H1 (cell line): ENCODE data around the gene EMP2. TPM values are rescaled to one million over a fixed set of nuclear protein-coding genes. Genes with fewer than 3 reads are reported as not detected.

Experiments used
- CHD1 ChIP-seq: IDR thresholded peaks from 2 replicates; pipeline ENCODE4 v1.6.1; 2012; ENCODE audit warnings: low read depth, low read length, improper control_type of control experiment
- EGR1 ChIP-seq: IDR thresholded peaks from 2 replicates; pipeline ENCODE4 v1.6.1; 2011; ENCODE audit warnings: low read depth, low read length, borderline replicate concordance
- EZH2 ChIP-seq: fragments of 200-600 bp; sonication (generic); IDR thresholded peaks from 2 replicates; pipeline ENCODE4 v1.7.1; 2012; ENCODE audit warnings: low read depth, mild to moderate bottlenecking, moderate library complexity, low read length, inconsistent platforms; ENCODE audit not compliant: severe bottlenecking
- JUND ChIP-seq: IDR thresholded peaks from 2 replicates; pipeline ENCODE4 v1.6.1; 2011; ENCODE audit warnings: mild to moderate bottlenecking, improper control_type of control experiment, low read length
- KDM1A ChIP-seq: fragments of 200-600, 300-600 bp; sonication (generic); IDR thresholded peaks from 2 replicates; pipeline ENCODE4 v1.7.1; 2016; ENCODE audit warnings: mild to moderate bottlenecking, low read length, borderline replicate concordance
- KDM4A ChIP-seq: IDR thresholded peaks from one replicate; pipeline ENCODE4 v1.7.1; 2012; ENCODE audit warnings: low read depth, mild to moderate bottlenecking, moderate library complexity, low read length, inconsistent platforms; ENCODE audit not compliant: severe bottlenecking
- PHF8 ChIP-seq: fragments of 200-600 bp; sonication (generic); conservative IDR thresholded peaks from 2 replicates; pipeline ENCODE4 v1.7.1; 2012; ENCODE audit warnings: low read depth, mild to moderate bottlenecking, inconsistent platforms, low read length, moderate library complexity
- POLR2A ChIP-seq, 2 experiments: IDR thresholded peaks; 1 replicate in 1 of 2; 2 replicates in 1 of 2; pipeline ENCODE4 v1.6.1; 2011; ENCODE audit warnings: low read depth in 2 of 2, low read length in 2 of 2, mild to moderate bottlenecking in 2 of 2; ENCODE audit errors: control extremely low read depth in 1 of 2
- RBBP5 ChIP-seq: IDR thresholded peaks from 2 replicates; pipeline ENCODE4 v1.7.1; 2012; ENCODE audit warnings: low read depth, mild to moderate bottlenecking, inconsistent platforms, low read length, moderate library complexity, borderline replicate concordance
- RFX5 ChIP-seq: IDR thresholded peaks from 2 replicates; pipeline ENCODE4 v1.6.1; 2011; ENCODE audit warnings: low read depth, low read length, improper control_type of control experiment, borderline replicate concordance
- SAP30 ChIP-seq: fragments of 300-600 bp; sonication (generic); IDR thresholded peaks from 2 replicates; pipeline ENCODE4 v1.7.1; 2012; ENCODE audit warnings: low read length, moderate library complexity, mild to moderate bottlenecking, inconsistent platforms; ENCODE audit not compliant: insufficient read depth, insufficient replicate concordance
- SRF ChIP-seq: IDR thresholded peaks from 2 replicates; pipeline ENCODE4 v1.6.1; 2011; ENCODE audit warnings: mild to moderate bottlenecking, low read depth, low read length, moderate library complexity
- TAF1 ChIP-seq: IDR thresholded peaks from 2 replicates; pipeline ENCODE4 v1.6.1; 2011; ENCODE audit warnings: mild to moderate bottlenecking, low read depth, low read length
- TBP ChIP-seq: IDR thresholded peaks from 2 replicates; pipeline ENCODE4 v1.6.1; 2011; ENCODE audit warnings: low read depth, low read length, improper control_type of control experiment
- TCF12 ChIP-seq: IDR thresholded peaks from 2 replicates; pipeline ENCODE4 v1.6.1; 2011; ENCODE audit warnings: low read depth, mild to moderate bottlenecking, low read length
- polyA plus RNA-seq, 7 experiments: library from polyadenylated mRNA; depleted of rRNA in 3 of 7; stranded (reverse) in 5 of 7; unstranded in 2 of 7; fragments of >200 nt in 5 of 7; fragments of 200-250 nt in 2 of 7; gene quantifications; 1 replicate in 5 of 7; 2 replicates in 1 of 7; 4 replicates in 1 of 7; pipeline versions ENCODE4 v1.2.1 to v1.2.3, GENCODE V29; 2011 to 2013; ENCODE audit warnings: missing spikeins in 2 of 7, mixed read lengths in 2 of 7
- total RNA-seq: library from RNA; stranded (reverse); fragmentation: NEBNext Ultra II Directional; extraction: Animal tissue kit (Norgen Biotek cat#: 25700); gene quantifications from 2 replicates; pipeline ENCODE4 v1.2.1, GENCODE V29; 2021
- TF ChIP-seq, protein P1 (sequence below): IDR thresholded peaks from 2 replicates; pipeline ENCODE4 v1.6.1; 2012; ENCODE audit warnings: inconsistent platforms
- TF ChIP-seq, protein P2 (sequence below), 3 experiments: IDR thresholded peaks; 1 replicate in 2 of 3; 2 replicates in 1 of 3; pipeline versions ENCODE4 v1.5.1 to v1.6.1; 2011; ENCODE audit warnings: low read length in 3 of 3, mild to moderate bottlenecking in 3 of 3, inconsistent platforms in 2 of 3, low read depth in 1 of 3, moderate library complexity in 1 of 3; ENCODE audit not compliant: insufficient read depth in 1 of 3; ENCODE audit errors: control extremely low read depth in 1 of 3

EMP2 gene
- total and polyA plus RNA-seq, 2 of the 8 experiments (the other 6 are each of a cell fraction or from before 2014, with no cell fraction given), result 22.6 to 23.3 TPM

DNA sequence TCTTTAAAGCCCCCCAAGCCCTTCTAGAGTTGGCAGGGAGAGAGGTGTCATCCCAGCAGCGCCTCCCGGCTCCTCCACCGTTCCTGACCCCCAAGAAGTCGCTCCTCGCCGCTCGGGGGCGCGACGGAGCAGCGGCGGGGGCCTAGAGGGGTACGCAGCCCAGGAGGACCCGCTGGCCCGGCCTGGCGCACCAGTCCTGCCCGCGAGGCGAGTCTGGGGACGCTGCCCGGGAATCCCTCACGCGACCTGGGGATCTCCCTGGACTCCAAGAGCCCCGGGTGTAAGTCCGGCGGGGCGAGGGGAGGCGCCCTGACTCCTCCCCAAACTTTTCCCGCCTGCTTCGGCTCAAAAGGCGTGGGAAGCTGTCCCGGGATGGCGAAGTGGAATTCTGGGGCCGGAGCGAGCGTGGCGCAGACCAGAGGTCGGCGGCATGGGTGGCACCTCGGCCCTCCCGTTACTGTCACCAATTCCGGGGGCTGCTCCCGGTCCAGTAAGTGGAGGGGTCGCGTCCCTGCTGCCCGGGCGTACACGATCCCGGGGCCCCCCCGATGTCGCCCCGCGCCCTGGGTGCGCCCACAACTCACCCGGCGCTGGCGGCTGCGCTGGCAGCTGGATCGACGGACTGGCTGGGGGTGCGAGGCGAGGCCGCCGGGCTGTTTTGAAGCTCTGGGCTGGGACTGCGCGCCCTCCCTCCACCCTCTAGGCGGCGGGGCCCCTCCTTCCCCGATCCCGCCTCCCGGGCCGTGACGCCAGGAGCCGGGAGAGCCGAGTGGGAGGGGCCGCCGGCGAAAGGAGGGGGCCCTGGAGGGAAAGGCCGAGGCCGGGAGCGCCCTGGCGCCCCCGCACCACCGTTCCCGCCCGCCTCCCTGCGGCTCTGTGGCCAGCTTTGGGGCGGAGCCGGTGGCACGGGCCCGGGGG, at the start of gene EMP2 (continued):
- TF ChIP-seq KDM1A (no peak), PHF8 (peak; percentile 61; the same call in 1 of the 2 replicates), CHD1 (no peak), JUND (no peak), POLR2A (IDR thresholded peaks at IDR 0.05; ENCODE audit: control extremely low read depth in 1 of 2, low read depth in 2 of 2, low read length in 2 of 2) (peak in 1 of 2 experiments; percentile 51; a peak in 1 of 3 replicates), TAF1 (peak; percentile 27; the same call in 1 of the 2 replicates), KDM4A (peak; percentile 82), RFX5 (no peak), TBP (peak; percentile 36; the same call in 1 of the 2 replicates), SRF (no peak), RBBP5 (peak; percentile 65; the same call in 1 of the 2 replicates), TCF12 (no peak), EGR1 (peak; percentile 77), EZH2 (peak; percentile 23), SAP30 (no peak)
- TF ChIP-seq, protein P1, sequence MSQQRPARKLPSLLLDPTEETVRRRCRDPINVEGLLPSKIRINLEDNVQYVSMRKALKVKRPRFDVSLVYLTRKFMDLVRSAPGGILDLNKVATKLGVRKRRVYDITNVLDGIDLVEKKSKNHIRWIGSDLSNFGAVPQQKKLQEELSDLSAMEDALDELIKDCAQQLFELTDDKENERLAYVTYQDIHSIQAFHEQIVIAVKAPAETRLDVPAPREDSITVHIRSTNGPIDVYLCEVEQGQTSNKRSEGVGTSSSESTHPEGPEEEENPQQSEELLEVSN, result peak; percentile 82
- TF ChIP-seq, protein P2, sequence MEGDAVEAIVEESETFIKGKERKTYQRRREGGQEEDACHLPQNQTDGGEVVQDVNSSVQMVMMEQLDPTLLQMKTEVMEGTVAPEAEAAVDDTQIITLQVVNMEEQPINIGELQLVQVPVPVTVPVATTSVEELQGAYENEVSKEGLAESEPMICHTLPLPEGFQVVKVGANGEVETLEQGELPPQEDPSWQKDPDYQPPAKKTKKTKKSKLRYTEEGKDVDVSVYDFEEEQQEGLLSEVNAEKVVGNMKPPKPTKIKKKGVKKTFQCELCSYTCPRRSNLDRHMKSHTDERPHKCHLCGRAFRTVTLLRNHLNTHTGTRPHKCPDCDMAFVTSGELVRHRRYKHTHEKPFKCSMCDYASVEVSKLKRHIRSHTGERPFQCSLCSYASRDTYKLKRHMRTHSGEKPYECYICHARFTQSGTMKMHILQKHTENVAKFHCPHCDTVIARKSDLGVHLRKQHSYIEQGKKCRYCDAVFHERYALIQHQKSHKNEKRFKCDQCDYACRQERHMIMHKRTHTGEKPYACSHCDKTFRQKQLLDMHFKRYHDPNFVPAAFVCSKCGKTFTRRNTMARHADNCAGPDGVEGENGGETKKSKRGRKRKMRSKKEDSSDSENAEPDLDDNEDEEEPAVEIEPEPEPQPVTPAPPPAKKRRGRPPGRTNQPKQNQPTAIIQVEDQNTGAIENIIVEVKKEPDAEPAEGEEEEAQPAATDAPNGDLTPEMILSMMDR (IDR thresholded peaks at IDR 0.05; ENCODE audit: control extremely low read depth in 1 of 3, insufficient read depth in 1 of 3, low read depth in 1 of 3, low read length in 3 of 3), result peak; percentile 77 to 80 (median 79)
